ENCODE data around the gene TOM1.

DNA sequence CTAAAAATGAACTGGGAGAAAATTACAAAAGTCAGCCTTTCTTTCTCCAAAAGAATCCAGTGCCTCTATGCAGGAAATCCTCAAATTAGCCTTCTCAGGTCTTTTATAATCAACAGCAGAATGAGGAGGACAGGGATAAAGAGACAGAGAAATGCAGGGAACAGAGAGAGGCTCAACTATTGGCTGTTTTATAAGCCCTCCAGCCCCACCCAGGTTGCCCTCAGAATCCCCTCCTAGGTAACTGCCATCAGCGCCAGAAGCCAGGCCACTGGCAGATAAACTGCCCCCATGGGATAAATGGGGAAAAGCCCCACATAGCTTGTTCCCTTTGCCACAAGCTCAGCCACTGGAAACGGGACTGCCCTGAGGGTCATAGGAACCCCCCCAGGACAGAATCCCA lies 70.3 kb downstream of the TOM1 start:
- TF ChIP-seq, protein P1, sequence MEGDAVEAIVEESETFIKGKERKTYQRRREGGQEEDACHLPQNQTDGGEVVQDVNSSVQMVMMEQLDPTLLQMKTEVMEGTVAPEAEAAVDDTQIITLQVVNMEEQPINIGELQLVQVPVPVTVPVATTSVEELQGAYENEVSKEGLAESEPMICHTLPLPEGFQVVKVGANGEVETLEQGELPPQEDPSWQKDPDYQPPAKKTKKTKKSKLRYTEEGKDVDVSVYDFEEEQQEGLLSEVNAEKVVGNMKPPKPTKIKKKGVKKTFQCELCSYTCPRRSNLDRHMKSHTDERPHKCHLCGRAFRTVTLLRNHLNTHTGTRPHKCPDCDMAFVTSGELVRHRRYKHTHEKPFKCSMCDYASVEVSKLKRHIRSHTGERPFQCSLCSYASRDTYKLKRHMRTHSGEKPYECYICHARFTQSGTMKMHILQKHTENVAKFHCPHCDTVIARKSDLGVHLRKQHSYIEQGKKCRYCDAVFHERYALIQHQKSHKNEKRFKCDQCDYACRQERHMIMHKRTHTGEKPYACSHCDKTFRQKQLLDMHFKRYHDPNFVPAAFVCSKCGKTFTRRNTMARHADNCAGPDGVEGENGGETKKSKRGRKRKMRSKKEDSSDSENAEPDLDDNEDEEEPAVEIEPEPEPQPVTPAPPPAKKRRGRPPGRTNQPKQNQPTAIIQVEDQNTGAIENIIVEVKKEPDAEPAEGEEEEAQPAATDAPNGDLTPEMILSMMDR (IDR thresholded peaks at IDR 0.05) = no peak
- TF ChIP-seq POLR2A (IDR thresholded peaks at IDR 0.05) = no peak
- TF ChIP-seq EP300 (IDR thresholded peaks at IDR 0.05) = no peak

Data from gastroesophageal sphincter (tissue), 3 donors.